HG03571 (cell line): ENCODE data around the gene CHD3.
A peak's percentile ranks its signal among the peaks of the same experiment; 100 is the strongest.

Experiments used
- ATAC-seq: cut with Tn5 transposase; IDR thresholded peaks from one replicate; pipeline ENCODE4 v1.9.1; 2021; ENCODE audit not compliant: unreplicated experiment

The CHD3 gene

GRCh38 chr17:7864995-7865650, 23.5 kb upstream of the CHD3 start:
- no peak for ATAC-seq

DNA sequence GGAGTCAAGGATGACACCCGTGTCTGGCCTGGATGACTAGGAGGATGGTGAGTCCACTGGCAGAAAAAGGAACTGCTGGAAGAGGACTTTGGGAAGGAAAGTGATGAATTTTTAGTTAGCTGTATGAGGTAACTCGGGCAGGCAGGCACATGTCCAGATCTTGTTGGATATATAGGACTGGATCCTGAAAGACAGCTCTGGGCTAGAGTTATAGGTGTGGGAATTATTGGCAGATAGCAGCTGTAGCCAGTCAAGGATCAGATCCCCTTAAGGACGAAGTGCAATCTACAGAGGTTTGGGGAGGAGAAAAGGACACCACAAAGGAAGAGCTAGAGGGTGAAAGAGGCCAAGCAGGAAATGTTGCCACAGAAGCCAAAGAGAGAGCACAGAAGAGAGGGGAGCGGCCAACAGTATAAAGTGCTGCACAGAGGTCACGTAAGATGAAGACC, 20.7 kb upstream of the CHD3 start:
- ATAC-seq: no peak

GRCh38 chr17:7873051-7873450, 15.5 kb upstream of the CHD3 start:
- ATAC-seq: no peak

GRCh38 chr17:7875804-7876370, 12.7 kb upstream of the CHD3 start:
- ATAC-seq: no peak

- no peak for ATAC-seq
Measured at GRCh38 chr17:7878234-7878633, 10.4 kb upstream of the CHD3 start.

- ATAC-seq: no peak
Measured at GRCh38 chr17:7880076-7880868, 8.3 kb upstream of the CHD3 start.

DNA sequence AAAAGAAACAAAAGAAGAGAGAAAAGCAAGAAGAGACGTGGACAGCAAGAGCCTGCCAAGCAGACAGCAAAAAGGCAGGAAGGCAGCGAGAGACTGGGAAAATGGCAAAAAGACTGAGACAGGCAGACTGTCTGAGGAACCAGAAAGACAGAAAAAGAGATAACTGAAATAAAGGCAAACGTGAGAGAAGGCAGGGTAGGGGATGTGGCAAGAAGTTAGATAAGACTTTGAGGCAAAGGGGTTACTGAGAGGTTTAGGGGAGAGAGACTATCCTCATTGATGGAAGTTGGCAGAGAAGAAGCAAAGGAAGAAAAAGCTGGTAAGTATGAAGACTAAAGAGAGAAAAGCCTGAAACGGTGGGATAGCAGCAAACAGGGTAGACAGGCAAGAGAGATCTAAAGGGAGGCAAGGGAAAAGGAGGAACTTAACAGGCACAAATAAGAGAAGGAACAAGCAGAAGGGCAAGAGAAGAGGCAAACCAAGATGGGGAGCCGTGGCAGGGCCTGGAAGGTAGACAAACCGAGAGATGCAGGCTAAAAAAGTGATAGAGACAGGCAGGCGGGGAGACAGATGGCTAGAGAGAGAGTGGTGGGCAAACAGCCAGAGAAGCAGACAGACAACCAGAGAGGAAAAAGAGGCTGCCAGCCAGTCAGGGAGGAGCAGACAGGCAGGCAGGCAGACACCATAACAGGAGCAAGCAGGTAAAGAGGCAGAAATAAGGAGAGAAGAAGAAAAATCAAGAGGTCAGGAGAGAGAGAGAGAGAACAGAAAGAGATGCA, 7.1 kb upstream of the CHD3 start:
- no peak for ATAC-seq

DNA sequence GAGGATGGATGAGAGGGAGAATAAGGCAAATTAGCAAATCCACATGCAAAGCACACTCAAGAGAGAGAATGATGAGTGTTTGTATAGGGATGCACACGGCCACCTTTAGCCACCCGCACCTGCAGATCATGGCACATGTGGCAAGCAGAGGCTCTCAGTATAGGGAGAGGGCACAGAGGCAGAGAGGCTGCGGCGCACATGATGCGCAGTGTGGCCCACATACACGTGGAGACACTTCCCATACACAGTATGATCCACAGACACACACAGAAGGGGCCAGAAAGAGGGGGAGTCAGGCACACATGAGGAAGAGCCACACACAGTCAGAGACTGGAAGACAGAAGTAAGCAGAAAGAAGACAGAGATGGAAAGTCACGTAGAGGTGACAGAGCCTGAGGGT, 6.5 kb upstream of the CHD3 start:
- ATAC-seq: no peak

DNA sequence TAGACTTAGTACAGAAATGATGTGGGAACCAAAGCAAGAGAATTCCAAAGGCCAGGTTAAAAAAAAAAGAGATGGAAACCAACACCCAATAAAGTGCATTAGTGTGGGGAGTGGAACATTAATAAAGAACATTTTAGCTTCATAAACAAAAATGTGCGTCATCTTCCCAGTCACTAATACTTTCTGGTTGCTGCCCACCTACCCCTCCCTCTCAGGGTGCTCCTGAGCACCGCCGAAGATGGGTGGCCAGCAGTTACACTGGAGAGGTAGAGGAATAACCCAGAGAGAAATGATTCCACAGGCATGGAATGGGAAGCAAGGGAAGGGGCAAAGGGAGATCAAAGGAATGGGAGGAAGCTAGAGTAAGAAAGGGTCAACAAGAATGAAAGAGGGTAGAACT, 6.0 kb upstream of the CHD3 start:
- ATAC-seq: no peak

GRCh38 chr17:7883781-7884386, 4.7 kb upstream of the CHD3 start:
- ATAC-seq: no peak

DNA sequence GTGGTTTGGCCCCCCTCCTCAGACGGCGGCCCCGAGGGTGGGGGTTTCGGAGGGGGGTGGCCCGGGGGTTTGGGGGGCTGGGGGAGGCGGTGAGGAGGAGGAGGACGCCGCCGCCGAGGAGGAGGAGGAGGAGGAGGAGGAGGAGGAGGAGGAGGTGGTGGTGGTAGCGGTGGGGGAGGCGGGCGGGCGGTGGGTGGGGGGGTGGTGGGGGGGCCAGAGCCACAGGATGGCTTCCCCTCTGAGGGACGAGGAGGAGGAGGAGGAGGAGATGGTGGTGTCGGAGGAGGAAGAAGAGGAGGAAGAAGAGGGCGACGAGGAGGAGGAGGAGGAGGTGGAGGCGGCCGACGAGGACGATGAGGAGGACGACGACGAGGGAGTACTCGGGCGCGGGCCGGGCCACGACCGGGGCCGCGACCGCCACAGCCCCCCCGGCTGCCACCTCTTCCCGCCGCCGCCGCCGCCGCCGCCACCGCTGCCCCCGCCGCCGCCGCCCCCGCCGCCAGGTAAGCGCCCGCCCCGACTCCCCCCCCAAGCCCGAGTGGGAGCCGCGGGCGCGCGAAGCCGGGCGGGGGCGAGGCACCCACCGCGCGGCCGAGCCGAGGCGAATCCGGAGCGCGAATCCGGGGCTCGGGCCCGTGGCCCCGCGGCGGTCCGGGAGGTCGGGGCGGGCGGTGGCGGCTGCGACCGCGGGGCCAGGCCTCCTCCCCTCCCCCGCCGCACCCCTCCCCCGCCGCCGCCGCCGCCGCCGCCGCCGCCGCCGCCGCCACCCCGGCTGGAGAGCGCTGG, 3.8 kb upstream of the CHD3 start:
- ATAC-seq: no peak

DNA sequence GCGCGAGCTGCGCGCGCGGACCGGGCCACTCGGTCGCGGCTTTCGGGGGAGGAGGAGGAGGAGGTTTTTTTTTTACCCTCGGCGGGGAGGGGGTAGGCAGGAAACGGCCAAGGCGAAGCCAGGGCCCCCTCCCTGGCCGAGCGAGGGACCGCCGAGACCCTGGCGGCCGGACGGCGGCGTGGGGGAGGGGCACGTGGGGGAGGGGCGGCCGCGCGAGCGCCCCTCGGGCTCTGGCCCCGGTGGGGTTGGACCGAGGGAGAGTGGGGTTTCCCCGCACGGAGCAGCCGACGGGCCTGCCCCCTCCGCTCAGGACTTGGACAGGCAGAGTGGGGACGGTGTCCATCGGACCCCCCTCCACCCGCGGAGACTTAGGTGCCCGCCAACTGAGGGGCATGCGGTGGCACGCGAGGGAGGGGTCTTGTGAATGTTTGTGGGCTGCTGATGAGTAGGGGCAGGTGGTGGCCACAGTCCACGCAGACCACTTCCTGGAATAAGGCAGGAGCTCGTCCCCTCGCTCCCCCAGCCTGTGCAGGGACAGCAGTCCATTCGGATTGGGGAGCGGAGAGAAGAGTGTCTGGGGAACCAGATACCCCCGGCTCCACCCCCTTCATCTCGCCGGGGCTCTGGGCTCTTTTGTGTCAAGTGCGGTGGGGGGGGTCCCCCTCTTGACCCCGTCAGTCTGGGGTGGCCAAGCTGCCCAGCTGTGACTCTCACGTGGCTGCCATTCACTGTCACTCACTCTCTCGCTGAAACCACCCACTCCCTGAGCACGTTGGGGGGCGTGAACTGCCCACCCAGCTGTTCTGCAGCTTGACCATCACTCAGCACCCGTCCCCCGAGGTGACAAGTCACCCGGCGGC, 3.0 kb upstream of the CHD3 start:
- no peak for ATAC-seq

- ATAC-seq: no peak
Measured at GRCh38 chr17:7886227-7887037, 2.2 kb upstream of the CHD3 start.

- ATAC-seq: no peak
Measured at GRCh38 chr17:7887038-7887481, 1.5 kb upstream of the CHD3 start.

DNA sequence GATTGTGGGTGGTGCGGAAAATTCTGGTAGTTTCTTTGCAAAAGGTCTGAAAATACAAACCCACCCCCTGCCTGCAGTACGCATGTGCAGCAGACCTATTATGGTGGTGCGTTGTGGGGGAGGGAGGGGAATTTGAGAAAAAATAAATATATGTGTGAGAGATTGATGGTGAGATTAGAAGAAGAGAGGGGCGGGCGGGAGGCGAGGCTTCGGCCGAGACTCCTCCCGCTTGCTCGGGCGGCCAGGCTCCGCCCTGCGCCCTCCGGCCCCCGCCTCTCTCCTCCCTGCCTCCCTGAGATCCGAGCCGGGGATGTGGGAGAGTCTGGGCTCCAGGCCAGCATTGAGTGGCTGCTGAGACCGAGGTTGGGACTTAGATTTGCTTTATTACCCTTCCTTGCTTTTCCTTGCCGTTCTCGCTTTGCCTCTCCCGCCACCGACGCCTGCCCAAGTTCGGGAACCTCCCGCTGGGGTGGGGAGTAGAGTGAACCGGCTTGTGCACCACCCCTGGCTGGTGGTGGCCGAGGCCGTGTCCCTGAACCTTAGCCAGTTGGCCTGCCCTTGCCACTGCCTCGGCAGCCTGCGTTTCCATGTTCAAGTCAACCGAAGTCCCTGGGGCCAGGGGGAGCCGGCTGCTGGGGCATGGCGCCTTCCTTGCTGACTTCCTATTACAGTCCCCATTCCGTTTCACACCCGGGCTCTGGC, 956 bp upstream of the CHD3 start:
- peak; percentile 53 for ATAC-seq

DNA sequence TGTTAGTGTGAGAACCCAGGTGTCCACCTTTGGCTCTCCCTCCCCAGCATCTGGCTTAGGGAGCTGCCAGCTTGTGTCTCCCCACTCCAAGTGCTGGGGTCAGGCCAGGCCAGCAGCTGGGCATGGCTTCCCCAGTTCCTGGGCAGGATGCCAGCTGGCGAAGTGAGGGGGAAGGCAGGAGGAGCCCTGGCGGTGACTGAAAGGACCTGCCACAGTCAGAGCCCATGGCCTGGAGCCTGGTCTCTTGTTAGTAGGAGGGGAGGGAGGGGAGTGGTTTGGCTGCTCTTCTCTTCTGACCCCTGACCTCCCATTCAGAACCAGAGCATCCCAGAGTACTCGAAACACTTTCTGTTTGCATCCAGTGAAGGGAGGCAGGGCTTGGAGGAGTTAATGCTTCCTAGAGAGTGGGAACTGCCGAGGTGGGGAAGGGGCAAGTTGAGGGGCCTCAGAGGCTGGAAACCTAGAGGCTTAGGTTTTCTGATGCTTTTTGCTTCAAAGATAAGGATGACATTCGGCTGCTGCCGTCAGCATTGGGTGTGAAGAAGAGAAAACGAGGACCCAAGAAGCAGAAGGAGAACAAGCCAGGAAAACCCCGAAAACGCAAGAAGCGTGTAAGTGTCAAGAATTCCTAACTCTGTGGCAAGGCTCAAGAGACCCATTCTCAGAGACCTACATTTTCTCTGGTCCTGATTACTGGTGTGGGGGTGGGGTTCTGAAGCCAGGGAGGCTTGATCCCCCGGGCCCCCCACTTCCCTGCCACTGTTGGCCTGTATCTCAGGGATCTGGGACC, 772 bp downstream of the CHD3 start:
- no peak for ATAC-seq
